ENCODE measurements around the gene SLC46A2. TPM values are rescaled to one million over a fixed set of nuclear protein-coding genes. Genes with fewer than 3 reads are reported as not detected.

SLC46A2 gene
- total RNA-seq, 1 experiment from 2014 or later: not detected

GRCh38 chr9:112858625-112859147 is 32.0 kb downstream of the SLC46A2 start:
- Histone ChIP-seq H4K20me1 (ENCODE audit: insufficient read depth) (no peaks in the 10 kb centered on the region), H3K4me3 (replicated peaks in 1 of 2; ENCODE audit: low read depth in 1 of 2, low read length in 2 of 2) (no peak overlapping the region), H3K27ac (ENCODE audit: low read depth, low read length) (no peak overlapping the region), H3K27me3 (ENCODE audit: insufficient read depth, low read length) (no peaks in the 10 kb centered on the region), H3K4me1 (ENCODE audit: control insufficient read depth in 1 of 2, insufficient read depth in 2 of 2, low read length in 2 of 2) (no peaks in the 10 kb centered on the region), H3K9ac (ENCODE audit: low read length) (no peak overlapping the region), H3K36me3 (ENCODE audit: control insufficient read depth in 1 of 2, insufficient read depth in 2 of 2, low read length in 2 of 2) (no peaks in the 10 kb centered on the region), H3K9me2 (ENCODE audit: insufficient read depth) (no peaks in the 10 kb centered on the region), H3K9me3 (ENCODE audit: control insufficient read depth in 1 of 2, insufficient read depth in 1 of 2, low read depth in 1 of 2, low read length in 2 of 2) (no peaks in the 10 kb centered on the region), H2AFZ (ENCODE audit: low read depth, low read length, poor library complexity, severe bottlenecking) (no peak overlapping the region), H3K79me2 (ENCODE audit: insufficient read depth, low read length) (no peaks in the 10 kb centered on the region), H3K4me2 (ENCODE audit: low read length) (no peak overlapping the region)
- CTCF ChIA-PET: no interaction called here
- no TSS peak for BruUV-seq (replicated peaks)
- TF ChIP-seq EGR1 (IDR thresholded peaks at IDR 0.05; ENCODE audit: low read depth) (no peak), ELF1 (IDR thresholded peaks at IDR 0.05; ENCODE audit: borderline replicate concordance, low read depth) (no peak), SRF (IDR thresholded peaks at IDR 0.05; ENCODE audit: low read depth) (no peak), CEBPB (IDR thresholded peaks at IDR 0.05; ENCODE audit: low read depth) (no peak), RAD21 (IDR thresholded peaks at IDR 0.05; ENCODE audit: low read depth) (no peak), JUND (IDR thresholded peaks at IDR 0.05) (no peak), REST (IDR thresholded peaks at IDR 0.05; ENCODE audit: low read depth) (no peak), SIN3A (IDR thresholded peaks at IDR 0.05; ENCODE audit: low read depth) (no peak), EZH2 (IDR thresholded peaks at IDR 0.05) (no peak), ZFX (IDR thresholded peaks at IDR 0.05) (no peak)
- TF ChIP-seq, protein P1, sequence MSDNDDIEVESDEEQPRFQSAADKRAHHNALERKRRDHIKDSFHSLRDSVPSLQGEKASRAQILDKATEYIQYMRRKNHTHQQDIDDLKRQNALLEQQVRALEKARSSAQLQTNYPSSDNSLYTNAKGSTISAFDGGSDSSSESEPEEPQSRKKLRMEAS (IDR thresholded peaks at IDR 0.05): no peak
- TF ChIP-seq, protein P2, sequence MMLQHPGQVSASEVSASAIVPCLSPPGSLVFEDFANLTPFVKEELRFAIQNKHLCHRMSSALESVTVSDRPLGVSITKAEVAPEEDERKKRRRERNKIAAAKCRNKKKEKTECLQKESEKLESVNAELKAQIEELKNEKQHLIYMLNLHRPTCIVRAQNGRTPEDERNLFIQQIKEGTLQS (IDR thresholded peaks at IDR 0.05): no peak
- TF ChIP-seq, protein P3, sequence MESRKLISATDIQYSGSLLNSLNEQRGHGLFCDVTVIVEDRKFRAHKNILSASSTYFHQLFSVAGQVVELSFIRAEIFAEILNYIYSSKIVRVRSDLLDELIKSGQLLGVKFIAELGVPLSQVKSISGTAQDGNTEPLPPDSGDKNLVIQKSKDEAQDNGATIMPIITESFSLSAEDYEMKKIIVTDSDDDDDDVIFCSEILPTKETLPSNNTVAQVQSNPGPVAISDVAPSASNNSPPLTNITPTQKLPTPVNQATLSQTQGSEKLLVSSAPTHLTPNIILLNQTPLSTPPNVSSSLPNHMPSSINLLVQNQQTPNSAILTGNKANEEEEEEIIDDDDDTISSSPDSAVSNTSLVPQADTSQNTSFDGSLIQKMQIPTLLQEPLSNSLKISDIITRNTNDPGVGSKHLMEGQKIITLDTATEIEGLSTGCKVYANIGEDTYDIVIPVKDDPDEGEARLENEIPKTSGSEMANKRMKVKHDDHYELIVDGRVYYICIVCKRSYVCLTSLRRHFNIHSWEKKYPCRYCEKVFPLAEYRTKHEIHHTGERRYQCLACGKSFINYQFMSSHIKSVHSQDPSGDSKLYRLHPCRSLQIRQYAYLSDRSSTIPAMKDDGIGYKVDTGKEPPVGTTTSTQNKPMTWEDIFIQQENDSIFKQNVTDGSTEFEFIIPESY (IDR thresholded peaks at IDR 0.05; ENCODE audit: extremely low read depth, insufficient replicate concordance, low read length): no peak
- intact Hi-C loops (cut with micrococcal nuclease): no loop called here
- RAD21 ChIA-PET (ENCODE audit: low non-redundant PET in 1 of 2, low total read pairs in 2 of 2, uncharacterized antibody in 2 of 2, unreplicated experiment in 2 of 2): no interaction called here
- ATAC-seq (no peak), DNase-seq (ENCODE audit: low read depth, low spot score) (no peak)
- POLR2A ChIA-PET: no interaction called here

All from HCT116 (cell line).